PFSK-1 (cell line): Measurements from ENCODE around the gene SPRR4.

ENCODE experiments used
- SIN3A ChIP-seq: IDR thresholded peaks from 2 replicates; pipeline ENCODE4 v1.6.1; 2012; ENCODE audit warnings: mild to moderate bottlenecking, low read length, moderate library complexity, borderline replicate concordance; ENCODE audit not compliant: insufficient read depth
- TAF1 ChIP-seq: IDR thresholded peaks from 2 replicates; pipeline ENCODE4 v1.6.1; 2012; ENCODE audit warnings: low read length, control low read depth, borderline replicate concordance; ENCODE audit not compliant: insufficient read depth
- TF ChIP-seq, protein P1 (sequence below), 2 experiments: IDR thresholded peaks; 2 replicates each; pipeline versions ENCODE4 v1.6.1 to v1.8.0; 2011 to 2012; ENCODE audit warnings: low read depth in 2 of 2, low read length in 2 of 2, control low read depth in 1 of 2, inconsistent platforms in 1 of 2, mild to moderate bottlenecking in 1 of 2, moderate library complexity in 1 of 2; ENCODE audit not compliant: insufficient read depth in 1 of 2

DNA sequence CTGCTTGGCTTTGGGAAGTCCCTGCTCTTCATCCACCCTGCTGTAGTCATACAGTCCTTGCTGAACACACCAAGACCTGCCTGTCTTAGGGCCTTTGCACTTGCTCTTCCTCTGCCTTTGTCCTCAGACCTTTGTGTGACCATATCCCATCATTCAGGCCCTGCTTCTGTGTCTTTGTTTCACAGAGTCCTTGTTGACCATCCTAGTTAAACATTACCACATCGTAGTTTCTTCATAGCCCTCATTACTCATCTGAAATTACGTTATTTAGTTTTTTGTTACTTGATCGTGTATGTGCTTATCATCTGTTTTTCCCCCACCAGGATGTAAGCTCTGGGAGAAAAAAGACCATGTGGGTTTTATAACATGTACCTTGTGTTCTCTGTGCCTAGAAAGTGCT lies 41.8 kb upstream of the SPRR4 start:
- TF ChIP-seq SIN3A: no peak
- TF ChIP-seq TAF1: no peak
- TF ChIP-seq, protein P1, sequence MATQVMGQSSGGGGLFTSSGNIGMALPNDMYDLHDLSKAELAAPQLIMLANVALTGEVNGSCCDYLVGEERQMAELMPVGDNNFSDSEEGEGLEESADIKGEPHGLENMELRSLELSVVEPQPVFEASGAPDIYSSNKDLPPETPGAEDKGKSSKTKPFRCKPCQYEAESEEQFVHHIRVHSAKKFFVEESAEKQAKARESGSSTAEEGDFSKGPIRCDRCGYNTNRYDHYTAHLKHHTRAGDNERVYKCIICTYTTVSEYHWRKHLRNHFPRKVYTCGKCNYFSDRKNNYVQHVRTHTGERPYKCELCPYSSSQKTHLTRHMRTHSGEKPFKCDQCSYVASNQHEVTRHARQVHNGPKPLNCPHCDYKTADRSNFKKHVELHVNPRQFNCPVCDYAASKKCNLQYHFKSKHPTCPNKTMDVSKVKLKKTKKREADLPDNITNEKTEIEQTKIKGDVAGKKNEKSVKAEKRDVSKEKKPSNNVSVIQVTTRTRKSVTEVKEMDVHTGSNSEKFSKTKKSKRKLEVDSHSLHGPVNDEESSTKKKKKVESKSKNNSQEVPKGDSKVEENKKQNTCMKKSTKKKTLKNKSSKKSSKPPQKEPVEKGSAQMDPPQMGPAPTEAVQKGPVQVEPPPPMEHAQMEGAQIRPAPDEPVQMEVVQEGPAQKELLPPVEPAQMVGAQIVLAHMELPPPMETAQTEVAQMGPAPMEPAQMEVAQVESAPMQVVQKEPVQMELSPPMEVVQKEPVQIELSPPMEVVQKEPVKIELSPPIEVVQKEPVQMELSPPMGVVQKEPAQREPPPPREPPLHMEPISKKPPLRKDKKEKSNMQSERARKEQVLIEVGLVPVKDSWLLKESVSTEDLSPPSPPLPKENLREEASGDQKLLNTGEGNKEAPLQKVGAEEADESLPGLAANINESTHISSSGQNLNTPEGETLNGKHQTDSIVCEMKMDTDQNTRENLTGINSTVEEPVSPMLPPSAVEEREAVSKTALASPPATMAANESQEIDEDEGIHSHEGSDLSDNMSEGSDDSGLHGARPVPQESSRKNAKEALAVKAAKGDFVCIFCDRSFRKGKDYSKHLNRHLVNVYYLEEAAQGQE (IDR thresholded peaks at IDR 0.05; ENCODE audit: insufficient read depth in 1 of 2, low read depth in 2 of 2, low read length in 2 of 2): no peak
